GM12878 (cell line): Measurements from ENCODE around the gene GNAL. TPM values are rescaled to one million over a fixed set of nuclear protein-coding genes. Genes with fewer than 3 reads are reported as not detected.

Experiments used
- ATAC-seq: fragments of 200-7000 bp; cut with Tn5 transposase; 3 replicates; pipeline ENCODE4 v1.9.1; 2020; ENCODE audit warnings: mild to moderate bottlenecking, moderate library complexity
- BruUV-seq: library from RNA; stranded (reverse); fragments of 400-500 nt; replicated peaks from 2 replicates; lab custom pipeline; 2021; lab: Mats Ljungman, UMichigan
- CTCF ChIA-PET: fragments of 300-600 bp; sonication (Branson Sonifier 250); formaldehyde crosslinking; extraction: SDS; loops from one replicate; lab custom pipeline; 2021; ENCODE audit warnings: inconsistent platforms; lab: Yijun Ruan, JAX
- POLR2A ChIA-PET: fragments of 350-600 bp; formaldehyde crosslinking; extraction: SDS; loops from one replicate; lab custom pipeline; 2021; ENCODE audit warnings: inconsistent platforms; lab: Charles Lee
- RAD21 ChIA-PET: fragments of 300-600 bp; sonication (Branson Sonifier 250); formaldehyde crosslinking; loops from one replicate; lab custom pipeline; 2023; ENCODE audit warnings: antibody characterized with exemption; ENCODE audit not compliant: unreplicated experiment; lab: Charles Lee
- SMC1A ChIA-PET: fragments of 300-600 bp; sonication (Branson Sonifier 250); formaldehyde crosslinking; loops from one replicate; lab custom pipeline; 2023; ENCODE audit not compliant: unreplicated experiment, uncharacterized antibody; lab: Charles Lee
- DNase-seq: peaks from one replicate; pipeline ENCODE4 v3.0.0-alpha.2; 2011; ENCODE audit warnings: low read depth, low spot score
- FAIRE-seq: peaks from 3 replicates; lab custom pipeline; 2011; peaks lifted over from hg19 to GRCh38; lab: Jason Lieb, UNC
- H2AFZ ChIP-seq: 2 replicates; pipeline ENCODE4 v1.6.0; 2011; ENCODE audit warnings: low read depth, low read length, control low read depth; ENCODE audit not compliant: control insufficient read depth
- H3K27ac ChIP-seq: 2 replicates; pipeline ENCODE4 v1.5.1; 2011; ENCODE audit warnings: control low read depth; ENCODE audit not compliant: control insufficient read depth, insufficient read depth
- H3K27me3 ChIP-seq, 2 experiments: replicated peaks in 1 of 2; 2 replicates each; pipeline versions ENCODE4 v1.6.0 to v1.6.1; 2011; ENCODE audit warnings: low read length in 1 of 2; ENCODE audit not compliant: control insufficient read depth in 2 of 2, insufficient read depth in 2 of 2
- H3K36me3 ChIP-seq, 2 experiments: 2 replicates each; pipeline ENCODE4 v1.5.1; 2011; ENCODE audit warnings: low read length in 1 of 2; ENCODE audit not compliant: control insufficient read depth in 2 of 2, insufficient read depth in 2 of 2
- H3K4me1 ChIP-seq: 2 replicates; pipeline ENCODE4 v1.6.1; 2011; ENCODE audit warnings: mild to moderate bottlenecking, low read length, moderate library complexity, mixed read lengths; ENCODE audit not compliant: control insufficient read depth, insufficient read depth
- H3K4me2 ChIP-seq: 2 replicates; pipeline ENCODE4 v1.6.0; 2011; ENCODE audit warnings: control low read depth; ENCODE audit not compliant: control insufficient read depth, insufficient read depth
- H3K4me3 ChIP-seq: fragments of 200-600 bp; sonication (generic); 2 replicates; pipeline ENCODE4 v1.5.1; 2016
- H3K79me2 ChIP-seq: 2 replicates; pipeline ENCODE4 v1.6.0; 2011; ENCODE audit warnings: low read length; ENCODE audit not compliant: control insufficient read depth, insufficient read depth
- H3K9ac ChIP-seq: 2 replicates; pipeline ENCODE4 v1.8.0; 2011; ENCODE audit warnings: low read length, control low read depth, mixed read lengths; ENCODE audit not compliant: control insufficient read depth, insufficient read depth
- H3K9me3 ChIP-seq: replicated peaks from 3 replicates; pipeline ENCODE4 v1.5.1; 2011; ENCODE audit warnings: mild to moderate bottlenecking, low read length; ENCODE audit not compliant: control insufficient read depth, insufficient read depth
- H4K20me1 ChIP-seq: 2 replicates; pipeline ENCODE4 v1.6.0; 2011; ENCODE audit not compliant: control insufficient read depth, insufficient read depth
- CREB1 ChIP-seq: IDR thresholded peaks from 2 replicates; pipeline ENCODE4 v1.6.1; 2012; ENCODE audit warnings: low read depth, mild to moderate bottlenecking, inconsistent platforms
- EZH2 ChIP-seq: IDR thresholded peaks from 2 replicates; pipeline ENCODE4 v1.6.1; 2012; ENCODE audit warnings: low read depth, mild to moderate bottlenecking, control low read depth, inconsistent platforms, low read length, borderline replicate concordance; ENCODE audit not compliant: control insufficient read depth
- IKZF1 ChIP-seq: fragments of 450-650 bp; conservative IDR thresholded peaks from 2 replicates; pipeline ENCODE4 v1.6.1; 2017; ENCODE audit warnings: antibody characterized with exemption, mild to moderate bottlenecking
- KAT2A ChIP-seq: conservative IDR thresholded peaks from 2 replicates; pipeline ENCODE4 v1.6.1; 2011; ENCODE audit warnings: low read depth, low read length; ENCODE audit not compliant: control insufficient read depth
- MLLT1 ChIP-seq: fragments of 450-650 bp; IDR thresholded peaks from 2 replicates; pipeline ENCODE4 v1.6.1; 2016; ENCODE audit warnings: mild to moderate bottlenecking
- MTA2 ChIP-seq: fragments of 450-650 bp; IDR thresholded peaks from 2 replicates; pipeline ENCODE4 v1.6.1; 2016; ENCODE audit warnings: low read depth, mild to moderate bottlenecking, moderate library complexity
- NFYB ChIP-seq: IDR thresholded peaks from 2 replicates; pipeline ENCODE4 v1.6.1; 2011; ENCODE audit warnings: low read depth, mild to moderate bottlenecking, low read length, improper control_type of control experiment, moderate library complexity; ENCODE audit not compliant: insufficient read depth
- NKRF ChIP-seq: fragments of 450-650 bp; conservative IDR thresholded peaks from 2 replicates; pipeline ENCODE4 v1.6.1; 2017; ENCODE audit warnings: mild to moderate bottlenecking, moderate library complexity
- POU2F2 ChIP-seq: IDR thresholded peaks from 3 replicates; pipeline ENCODE4 v1.6.1; 2011; ENCODE audit warnings: low read depth, mild to moderate bottlenecking, low read length, borderline replicate concordance
- RB1 ChIP-seq: fragments of 450-650 bp; formaldehyde crosslinking; IDR thresholded peaks from 2 replicates; pipeline ENCODE4 v1.6.1; 2017; ENCODE audit warnings: mild to moderate bottlenecking, borderline replicate concordance
- RFX5 ChIP-seq: IDR thresholded peaks from 2 replicates; pipeline ENCODE4 v1.6.1; 2011; ENCODE audit warnings: low read depth, low read length, improper control_type of control experiment
- ZBED1 ChIP-seq: IDR thresholded peaks from 2 replicates; pipeline ENCODE4 v1.6.1; 2016; ENCODE audit warnings: borderline replicate concordance
- ZNF217 ChIP-seq: fragments of 450-650 bp; IDR thresholded peaks from 2 replicates; pipeline ENCODE4 v1.6.1; 2017; ENCODE audit warnings: antibody characterized with exemption, mild to moderate bottlenecking
- ZZZ3 ChIP-seq: IDR thresholded peaks from 2 replicates; pipeline ENCODE4 v1.6.1; 2011; ENCODE audit warnings: low read depth; ENCODE audit not compliant: control insufficient read depth, insufficient read length
- WGBS: methylation state at CpG from one replicate; pipeline ENCODE4 v1.1.6; 2016; ENCODE audit warnings: low lambda C conversion rate; ENCODE audit not compliant: insufficient replicate concordance, insufficient coverage; ENCODE audit errors: missing lambda C conversion rate; 5-methylcytosine and 5-hydroxymethylcytosine counted together
- in situ Hi-C: fragments of 300-500 bp; cut with MboI; formaldehyde crosslinking; loops from 9 replicates; pipeline ENCODE4 v1.14.3; 2018; ENCODE audit warnings: mixed read lengths
- intact Hi-C: fragments of 100-400 bp; cut with micrococcal nuclease; formaldehyde crosslinking; loops from one replicate; pipeline ENCODE4 v1.14.2; 2022; ENCODE audit not compliant: unreplicated experiment
- polyA plus RNA-seq, 11 experiments: library from polyadenylated mRNA; depleted of rRNA in 4 of 11; unstranded in 6 of 11; stranded (reverse) in 5 of 11; fragments of >200 nt; fragmentation: Nextera tagmentation in 4 of 11; fragmentation: Illumina TruSeq in 1 of 11; extraction: Ambion mirVana in 4 of 11; extraction: Trizol in 1 of 11; gene quantifications; 1 replicate in 1 of 11; 2 replicates in 10 of 11; pipeline versions ENCODE4 v1.2.1 to v1.2.3, GENCODE V29; 2011 to 2016; ENCODE audit warnings: inconsistent platforms in 2 of 11, missing spikeins in 2 of 11, low read depth in 1 of 11
- total RNA-seq, 4 experiments: library from RNA; depleted of rRNA in 3 of 4; stranded (reverse); fragments of >200 nt in 3 of 4; fragmentation: Illumina TruSeq in 1 of 4; extraction: Trizol in 1 of 4; gene quantifications; 2 replicates each; pipeline versions ENCODE4 v1.2.1 to v1.2.3, GENCODE V29; 2013 to 2021

The GNAL gene
- total and polyA plus RNA-seq, 10 of the 15 experiments (the other 5 are each of a cell fraction or from before 2014, with no cell fraction given): 0.02 to 0.39 (median 0.05) TPM; not detected in 5

GRCh38 chr18:11649839-11650238 lies 39.2 kb upstream of the GNAL start:
- ChIA-PET CTCF (no interaction called here), SMC1A (no interaction called here), POLR2A (no interaction called here), RAD21 (no interaction called here)
- no peak for DNase-seq
- FAIRE-seq: no peak
- intact Hi-C loops: no loop called here
- no TSS peak for BruUV-seq
- no peak for ATAC-seq
- H3K9me3 ChIP-seq: no peaks in the 10 kb centered on the region
- H2AFZ ChIP-seq: no peak overlapping the region
- no peaks in the 10 kb centered on the region for H3K36me3 ChIP-seq
- no peaks in the 10 kb centered on the region for H4K20me1 ChIP-seq
- H3K4me3 ChIP-seq: no peak overlapping the region
- in situ Hi-C loops: no loop called here
- H3K4me1 ChIP-seq: no peaks in the 10 kb centered on the region
- H3K9ac ChIP-seq: no peak overlapping the region
- no peak for TF ChIP-seq MTA2
- no peak for TF ChIP-seq ZBED1
- no peak for TF ChIP-seq RB1
- no peak for TF ChIP-seq CREB1
- no peak for TF ChIP-seq POU2F2
- no peak for TF ChIP-seq ZNF217
- TF ChIP-seq KAT2A: no peak
- no peak for TF ChIP-seq IKZF1
- TF ChIP-seq ZZZ3: no peak
- TF ChIP-seq RFX5: no peak
- no peak for TF ChIP-seq NFYB
- TF ChIP-seq MLLT1: no peak
- TF ChIP-seq NKRF: no peak
- no peak for TF ChIP-seq EZH2
- peaks cover under 1 to 2% of the 10 kb centered on the region in 2 experiments; a peak in 1 of 4 replicates for H3K27me3 ChIP-seq
- H3K4me2 ChIP-seq: no peak overlapping the region
- H3K27ac ChIP-seq: no peak overlapping the region
- no peaks in the 10 kb centered on the region for H3K79me2 ChIP-seq
- WGBS: 6% methylated on average over 4 of the region's 4 CpGs
